IPS DF 6.9 (cell line): ENCODE data around the gene RNASE1.
"Not testable (repeated sequence)": the region's sequence is repeated elsewhere in the genome, so short reads cannot be mapped to it uniquely, and the experiment has no call there.

Experiments used
- DNase-seq: peaks from one replicate; pipeline ENCODE4 v3.0.0-alpha.2; 2013; ENCODE audit warnings: low read depth, low spot score
- H3K27ac ChIP-seq: one replicate; pipeline ENCODE4 v1.5.1; 2013; ENCODE audit warnings: low read length, control low read depth
- H3K27me3 ChIP-seq: 2 replicates; pipeline ENCODE4 v1.6.1; 2013; ENCODE audit warnings: mild to moderate bottlenecking, low read length; ENCODE audit not compliant: control insufficient read depth, insufficient read depth
- H3K36me3 ChIP-seq: 2 replicates; pipeline ENCODE4 v1.6.1; 2013; ENCODE audit warnings: low read length; ENCODE audit not compliant: control insufficient read depth, insufficient read depth
- H3K4me1 ChIP-seq: 2 replicates; pipeline ENCODE4 v1.6.1; 2013; ENCODE audit warnings: low read length; ENCODE audit not compliant: control insufficient read depth, insufficient read depth
- H3K4me3 ChIP-seq: 2 replicates; pipeline ENCODE4 v1.5.1; 2013; ENCODE audit warnings: mild to moderate bottlenecking, low read length
- H3K9me3 ChIP-seq: 2 replicates; pipeline ENCODE4 v1.6.1; 2013; ENCODE audit warnings: low read length, inconsistent platforms; ENCODE audit not compliant: control insufficient read depth, insufficient read depth
- WGBS: extraction: QIAGEN DNeasy Blood & Tissue Kit; methylation state at CpG from one replicate; pipeline ENCODE4 v1.1.7; 2013; ENCODE audit warnings: mixed read lengths, missing lambda C conversion rate; ENCODE audit not compliant: insufficient read length, insufficient coverage; 5-methylcytosine and 5-hydroxymethylcytosine counted together

The RNASE1 gene

GRCh38 chr14:20802341-20803084, at the start of gene RNASE1:
Gene RNASE1, minus strand, starts transcription at chr14:20802844. Its CDS starts 776 bp downstream, at chr14:20802068.
- DNase-seq, result no peak
- no peaks in the 10 kb centered on the region for H3K4me1 ChIP-seq
- H3K27ac ChIP-seq, result no peak within 1 kb of the TSS
- no CpG with 5 or more reads among the region's 11 CpGs for WGBS
- no peaks in the 10 kb centered on the region for H3K36me3 ChIP-seq
- no peaks in the 10 kb centered on the region for H3K27me3 ChIP-seq
- no peaks in the 10 kb centered on the region for H3K9me3 ChIP-seq
- H3K4me3 ChIP-seq, result no peak within 1 kb of the TSS

- H3K36me3 ChIP-seq, result no peaks in the 10 kb centered on the region
- no peaks in the 10 kb centered on the region for H3K4me1 ChIP-seq
- no peak overlapping the region for H3K27ac ChIP-seq
- H3K9me3 ChIP-seq, result no peaks in the 10 kb centered on the region
- H3K4me3 ChIP-seq, result no peak overlapping the region
- no peaks in the 10 kb centered on the region for H3K27me3 ChIP-seq
- no peak for DNase-seq
- no CpG with 5 or more reads among the region's 4 CpGs for WGBS
Measured at GRCh38 chr14:20848955-20849570, 46.4 kb upstream of the RNASE1 start.

DNA sequence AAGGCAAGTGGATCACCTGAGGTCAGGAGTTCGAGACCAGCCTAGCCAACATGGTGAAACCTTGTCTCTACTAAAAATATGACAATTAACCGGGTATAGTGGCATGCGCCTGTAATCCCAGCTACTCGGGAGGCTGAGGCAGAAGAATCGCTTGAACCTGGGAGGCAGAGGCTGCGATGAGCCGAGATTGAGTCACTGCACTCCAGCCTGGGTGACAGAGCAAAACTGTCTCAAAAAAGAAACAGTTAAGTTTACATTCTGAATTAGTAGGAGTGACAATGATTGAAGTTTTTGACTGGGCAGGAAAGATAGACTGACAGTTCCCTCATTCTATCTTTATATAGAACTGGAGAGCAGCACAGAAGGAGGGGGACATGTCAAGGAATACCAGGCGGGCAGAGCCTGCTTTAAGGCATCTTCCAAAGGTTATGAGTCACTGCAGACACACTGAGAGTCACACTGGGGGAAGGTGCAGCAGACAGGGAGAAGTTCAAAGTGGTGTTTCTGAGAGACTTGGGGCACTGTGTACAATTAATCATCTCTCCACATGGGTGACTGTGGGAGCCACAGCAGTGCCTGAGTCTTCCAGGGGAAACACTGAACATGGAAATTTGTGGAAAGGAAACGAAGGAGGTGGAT, 45.8 kb upstream of the RNASE1 start:
- H3K27ac ChIP-seq, result no peak overlapping the region
- WGBS, result no CpG with 5 or more reads among the region's 9 CpGs
- H3K9me3 ChIP-seq, result no peaks in the 10 kb centered on the region
- no peaks in the 10 kb centered on the region for H3K4me1 ChIP-seq
- no peaks in the 10 kb centered on the region for H3K27me3 ChIP-seq
- no peak for DNase-seq
- H3K36me3 ChIP-seq, result no peaks in the 10 kb centered on the region
- no peak overlapping the region for H3K4me3 ChIP-seq

DNA sequence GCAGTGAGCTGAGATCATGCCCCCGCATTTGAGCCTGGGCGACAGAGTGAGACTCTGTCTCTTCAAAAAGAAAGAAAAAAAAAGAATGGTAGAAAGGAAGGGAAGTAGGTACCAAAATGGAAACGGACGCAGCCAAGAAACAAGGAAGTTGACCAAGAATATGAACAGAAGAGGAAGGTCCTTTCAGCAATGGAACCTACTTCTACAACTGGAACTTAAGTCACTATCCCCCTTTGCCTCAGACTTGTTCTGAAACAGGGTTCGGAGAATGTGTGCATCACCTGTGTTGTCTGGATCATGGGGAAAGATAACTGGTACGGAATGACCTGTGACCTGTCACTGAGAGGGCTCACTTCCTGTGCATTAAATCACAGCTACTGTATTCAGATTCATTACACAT, 43.9 kb upstream of the RNASE1 start:
- no CpG with 5 or more reads among the region's 6 CpGs for WGBS
- H3K4me3 ChIP-seq, result no peak overlapping the region
- DNase-seq, result no peak
- no peak overlapping the region for H3K27ac ChIP-seq
- no peaks in the 10 kb centered on the region for H3K27me3 ChIP-seq
- H3K9me3 ChIP-seq, result no peaks in the 10 kb centered on the region
- H3K36me3 ChIP-seq, result no peaks in the 10 kb centered on the region
- no peaks in the 10 kb centered on the region for H3K4me1 ChIP-seq

DNA sequence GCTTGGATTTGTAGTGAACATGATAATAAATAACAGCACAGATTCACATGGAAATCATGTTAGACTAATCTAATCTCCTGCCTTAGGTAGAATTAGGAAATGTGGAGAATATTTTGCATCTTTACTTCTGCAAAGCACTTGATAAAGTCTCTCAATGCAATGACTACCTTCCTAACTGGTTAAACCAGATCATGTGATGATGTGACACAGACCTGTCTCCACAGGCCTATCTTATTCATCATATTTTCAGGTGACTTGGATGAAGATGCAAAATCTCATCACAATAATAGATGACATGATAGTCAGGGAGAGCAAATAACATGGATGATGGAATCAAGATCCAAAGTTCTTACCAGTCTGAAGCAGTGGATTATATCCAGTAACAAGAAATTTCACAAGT, 38.5 kb upstream of the RNASE1 start:
- H3K27ac ChIP-seq, result no peak overlapping the region
- H3K27me3 ChIP-seq, result no peaks in the 10 kb centered on the region
- DNase-seq, result no peak
- H3K36me3 ChIP-seq, result no peaks in the 10 kb centered on the region
- H3K4me1 ChIP-seq, result no peaks in the 10 kb centered on the region; the same call in 1 of the 2 replicates
- no peaks in the 10 kb centered on the region for H3K9me3 ChIP-seq
- no peak overlapping the region for H3K4me3 ChIP-seq

DNA sequence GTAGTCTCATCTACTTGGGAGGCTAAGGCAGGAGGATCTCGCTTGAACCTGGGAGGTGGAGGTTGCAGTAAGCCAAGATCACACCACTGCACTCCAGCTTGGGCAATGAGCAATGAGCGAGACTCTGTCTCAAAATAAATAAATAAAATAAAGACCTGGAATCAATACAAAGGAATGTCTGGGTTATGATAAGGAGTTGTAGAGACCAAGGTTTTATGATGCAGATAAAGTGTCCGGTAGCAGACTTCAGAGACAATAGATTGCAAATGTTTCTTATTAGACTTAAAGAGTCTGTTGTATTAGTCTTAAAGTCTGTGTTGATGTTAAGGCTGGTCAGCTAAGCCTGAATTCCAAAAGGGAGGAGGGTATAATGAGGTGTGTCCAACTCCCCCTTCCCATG, 35.2 kb upstream of the RNASE1 start:
- H3K36me3 ChIP-seq, result no peaks in the 10 kb centered on the region
- no peaks in the 10 kb centered on the region; the same call in 1 of the 2 replicates for H3K4me1 ChIP-seq
- no peak for DNase-seq
- no peak overlapping the region for H3K27ac ChIP-seq
- H3K9me3 ChIP-seq, result no peaks in the 10 kb centered on the region
- H3K4me3 ChIP-seq, result no peak overlapping the region
- WGBS, result no CpG with 5 or more reads among the region's 3 CpGs
- H3K27me3 ChIP-seq, result no peaks in the 10 kb centered on the region

GRCh38 chr14:20836668-20837338, 34.2 kb upstream of the RNASE1 start:
- H3K4me1 ChIP-seq, result no peaks in the 10 kb centered on the region; the same call in 1 of the 2 replicates
- H3K9me3 ChIP-seq, result no peaks in the 10 kb centered on the region
- H3K36me3 ChIP-seq, result no peaks in the 10 kb centered on the region
- no peak for DNase-seq
- no peak overlapping the region for H3K4me3 ChIP-seq
- H3K27me3 ChIP-seq, result no peaks in the 10 kb centered on the region
- no CpG with 5 or more reads among the region's 5 CpGs for WGBS
- H3K27ac ChIP-seq, result no peak overlapping the region

- Histone ChIP-seq H3K4me3 (no peak overlapping the region), H3K36me3 (no peaks in the 10 kb centered on the region), H3K4me1 (no peaks in the 10 kb centered on the region; the same call in 1 of the 2 replicates), H3K9me3 (no peaks in the 10 kb centered on the region), H3K27me3 (no peaks in the 10 kb centered on the region), H3K27ac (no peak overlapping the region)
- no CpG with 5 or more reads among the region's 2 CpGs for WGBS
- no peak for DNase-seq
Measured at GRCh38 chr14:20834899-20835298, 32.3 kb upstream of the RNASE1 start.

- Histone ChIP-seq H3K4me3 (no peak overlapping the region), H3K36me3 (no peaks in the 10 kb centered on the region), H3K27me3 (no peaks in the 10 kb centered on the region), H3K9me3 (no peaks in the 10 kb centered on the region), H3K27ac (no peak overlapping the region), H3K4me1 (no peaks in the 10 kb centered on the region)
- WGBS, result no CpG with 5 or more reads among the region's 12 CpGs
- no peak for DNase-seq
Measured at GRCh38 chr14:20830831-20831230, 28.2 kb upstream of the RNASE1 start.

- not testable (repeated sequence) for DNase-seq, H3K4me3 ChIP-seq, H3K4me1 ChIP-seq, H3K9me3 ChIP-seq, H3K27me3 ChIP-seq, H3K36me3 ChIP-seq, H3K27ac ChIP-seq
- WGBS, result no CpG with 5 or more reads among the region's 11 CpGs
Measured at GRCh38 chr14:20828024-20828694, 25.5 kb upstream of the RNASE1 start.
